Loucy (cell line): ENCODE results near the gene AQP1.

Source experiments
- H2AFZ ChIP-seq: fragments of 200-600 bp; sonication (generic); 2 replicates; pipeline ENCODE4 v1.6.0; 2016; ENCODE audit warnings: antibody characterized with exemption, mild to moderate bottlenecking, low read length, moderate library complexity
- H3F3A ChIP-seq: fragments of 200-600 bp; 2 replicates; pipeline ENCODE4 v1.6.0; 2016; ENCODE audit warnings: antibody characterized with exemption, low read depth, mild to moderate bottlenecking
- H3K27me3 ChIP-seq: fragments of 200-600 bp; sonication (generic); 2 replicates; pipeline ENCODE4 v1.6.1; 2014; ENCODE audit warnings: low read length, mild to moderate bottlenecking; ENCODE audit not compliant: insufficient read depth, poor library complexity, severe bottlenecking
- H3K36me3 ChIP-seq: fragments of 200-600 bp; sonication (generic); 2 replicates; pipeline ENCODE4 v1.6.1; 2016; ENCODE audit warnings: low read length; ENCODE audit not compliant: insufficient read depth
- H3K4me1 ChIP-seq: fragments of 200-600 bp; sonication (generic); 2 replicates; pipeline ENCODE4 v1.5.1; 2014; ENCODE audit warnings: low read length, mild to moderate bottlenecking; ENCODE audit not compliant: insufficient read depth, poor library complexity, severe bottlenecking
- H3K4me2 ChIP-seq: fragments of 200-600 bp; sonication (generic); 2 replicates; pipeline ENCODE4 v1.6.0; 2014; ENCODE audit warnings: antibody characterized with exemption, low read length, low read depth, mild to moderate bottlenecking; ENCODE audit not compliant: poor library complexity, severe bottlenecking
- H3K4me3 ChIP-seq: fragments of 200-600 bp; sonication (generic); 2 replicates; pipeline ENCODE4 v1.5.1; 2014; ENCODE audit warnings: low read length, mild to moderate bottlenecking, mixed read lengths; ENCODE audit not compliant: poor library complexity, severe bottlenecking
- H3K79me2 ChIP-seq: fragments of 200-600 bp; sonication (generic); 2 replicates; pipeline ENCODE4 v1.6.1; 2014; ENCODE audit warnings: low read length; ENCODE audit not compliant: insufficient read depth
- H3K9ac ChIP-seq: fragments of 200-600 bp; sonication (generic); 2 replicates; pipeline ENCODE4 v1.6.0; 2014; ENCODE audit warnings: mild to moderate bottlenecking, low read depth, low read length, moderate library complexity; ENCODE audit not compliant: poor library complexity, severe bottlenecking
- H3K9me2 ChIP-seq: fragments of 200-600 bp; sonication (generic); replicated peaks from 2 replicates; pipeline ENCODE4 v1.6.1; 2016; ENCODE audit warnings: low read depth, low read length, mixed read lengths
- H3K9me3 ChIP-seq: fragments of 200-600 bp; sonication (generic); 2 replicates; pipeline ENCODE4 v1.6.1; 2014; ENCODE audit warnings: mild to moderate bottlenecking, antibody characterized with exemption, low read length, low read depth; ENCODE audit not compliant: insufficient read depth
- H4K20me1 ChIP-seq: fragments of 200-600 bp; sonication (generic); 2 replicates; pipeline ENCODE4 v1.6.0; 2014; ENCODE audit warnings: antibody characterized with exemption, low read length, mild to moderate bottlenecking; ENCODE audit not compliant: insufficient read depth, poor library complexity, severe bottlenecking
- CTCF ChIP-seq: fragments of 200-600 bp; sonication (generic); conservative IDR thresholded peaks from 2 replicates; pipeline ENCODE4 v1.5.1; 2014; ENCODE audit warnings: mild to moderate bottlenecking, antibody characterized with exemption, low read length
- EZH2phosphoT487 ChIP-seq: fragments of 200-600 bp; IDR thresholded peaks from 2 replicates; pipeline ENCODE4 v1.6.1; 2018; ENCODE audit warnings: antibody characterized with exemption, mild to moderate bottlenecking, moderate library complexity, borderline replicate concordance

AQP1 gene

GRCh38 chr7:30881448-30881847, 30.2 kb upstream of the AQP1 start:
- Histone ChIP-seq H3K27me3 (no peaks in the 10 kb centered on the region), H3K4me1 (no peaks in the 10 kb centered on the region), H3K9ac (no peak overlapping the region), H3K36me3 (no peaks in the 10 kb centered on the region), H3K79me2 (no peaks in the 10 kb centered on the region), H4K20me1 (no peaks in the 10 kb centered on the region), H3K4me2 (no peak overlapping the region), H3F3A (no peaks in the 10 kb centered on the region), H3K9me3 (no peaks in the 10 kb centered on the region), H3K4me3 (no peak overlapping the region), H3K9me2 (no peaks in the 10 kb centered on the region), H2AFZ (no peak overlapping the region)
- TF ChIP-seq CTCF (no peak), EZH2phosphoT487 (no peak)

GRCh38 chr7:30884881-30885280, 26.8 kb upstream of the AQP1 start:
- Histone ChIP-seq H3K9me2 (no peaks in the 10 kb centered on the region), H3K4me2 (no peak overlapping the region), H3K4me3 (no peak overlapping the region), H3K9me3 (no peaks in the 10 kb centered on the region), H3K4me1 (no peaks in the 10 kb centered on the region), H4K20me1 (no peaks in the 10 kb centered on the region), H2AFZ (no peak overlapping the region), H3K27me3 (no peaks in the 10 kb centered on the region), H3K36me3 (no peaks in the 10 kb centered on the region), H3K9ac (no peak overlapping the region), H3F3A (no peaks in the 10 kb centered on the region), H3K79me2 (no peaks in the 10 kb centered on the region)
- TF ChIP-seq EZH2phosphoT487 = no peak
- no peak for TF ChIP-seq CTCF

DNA sequence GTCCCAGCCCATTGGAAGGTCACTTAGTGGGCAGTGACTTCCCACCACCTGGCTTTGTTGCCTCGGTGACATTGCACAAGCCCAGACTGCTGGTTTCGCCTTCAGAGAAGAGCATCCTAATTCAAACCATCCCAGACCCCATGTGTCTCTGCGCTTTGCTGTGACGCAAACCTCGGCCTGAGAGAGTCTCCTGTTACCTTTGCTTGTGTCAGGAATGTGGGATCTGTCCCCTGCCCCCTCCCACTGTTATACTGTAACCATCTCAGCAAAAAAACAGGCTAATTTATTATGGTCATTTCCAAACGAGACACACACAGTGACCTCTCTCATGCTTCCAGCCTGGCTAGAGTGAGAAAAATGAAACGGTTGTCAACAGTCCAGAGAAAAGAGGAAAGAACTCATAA, 25.0 kb upstream of the AQP1 start:
- no peaks in the 10 kb centered on the region for H3K9me2 ChIP-seq

More for the DNA sequence above, 25.0 kb upstream of the AQP1 start:
- no peak overlapping the region for H2AFZ ChIP-seq
- no peaks in the 10 kb centered on the region for H3K36me3 ChIP-seq
- no peaks in the 10 kb centered on the region for H4K20me1 ChIP-seq
- no peaks in the 10 kb centered on the region for H3K4me1 ChIP-seq
- no peak overlapping the region for H3K9ac ChIP-seq
- H3F3A ChIP-seq = no peaks in the 10 kb centered on the region
- no peaks in the 10 kb centered on the region for H3K9me3 ChIP-seq
- TF ChIP-seq CTCF = no peak
- TF ChIP-seq EZH2phosphoT487 = no peak
- H3K4me2 ChIP-seq = no peak overlapping the region
- H3K79me2 ChIP-seq = no peaks in the 10 kb centered on the region
- no peak overlapping the region for H3K4me3 ChIP-seq
- H3K27me3 ChIP-seq = no peaks in the 10 kb centered on the region
